ENCODE results near the gene CHKA. TPM values are rescaled to one million over a fixed set of nuclear protein-coding genes. Genes with fewer than 3 reads are reported as not detected.

CHKA gene
- total and polyA plus RNA-seq, 2 of the 8 experiments (the other 6 are each of a cell fraction or from before 2014, with no cell fraction given) = 61.2 to 86.6 TPM

GRCh38 chr11:68008381-68009337 lies 112.5 kb downstream of the CHKA start:
- FAIRE-seq (no peak), DNase-seq (ENCODE audit: low read depth in 1 of 2, low spot score in 2 of 2) (no peak)
- Histone ChIP-seq H3K36me3 (ENCODE audit: control insufficient read depth in 2 of 4, insufficient read depth in 4 of 4, low read length in 3 of 4) (no peaks in the 10 kb centered on the region), H4K91ac (replicated peaks; ENCODE audit: insufficient read length, low read length) (peak overlapping the region; percentile 17), H4K5ac (ENCODE audit: insufficient read length, low read depth, low read length) (no peak overlapping the region), H2AFZ (ENCODE audit: low read length) (no peak overlapping the region), H3K18ac (ENCODE audit: extremely low read depth, low read length) (no peak overlapping the region), H3K23ac (ENCODE audit: insufficient read length) (no peak overlapping the region), H3K23me2 (ENCODE audit: low read depth, low read length) (peaks cover 3% of the 10 kb centered on the region; the same call in 1 of the 2 replicates), H2BK15ac (ENCODE audit: low read length) (peak overlapping the region; percentile 88; the same call in 1 of the 2 replicates), H3K9ac (replicated peaks in 1 of 4; ENCODE audit: extremely low read depth in 1 of 4, low read depth in 3 of 4, low read length in 3 of 4) (no peak overlapping the region), H2BK120ac (replicated peaks; ENCODE audit: low read depth, low read length) (no peak overlapping the region), H2BK12ac (ENCODE audit: low read depth, low read length) (peak overlapping the region; percentile 68; the same call in 1 of the 2 replicates), H3K4ac (replicated peaks; ENCODE audit: insufficient read length, low read depth, low read length) (no peak overlapping the region), H2BK20ac (ENCODE audit: low read length) (no peak overlapping the region; the same call in 1 of the 2 replicates), H3K27ac (ENCODE audit: low read depth, low read length) (no peak overlapping the region), H3K79me2 (ENCODE audit: control insufficient read depth in 1 of 2, insufficient read depth in 2 of 2, low read length in 2 of 2) (no peaks in the 10 kb centered on the region), H3K56ac (replicated peaks; ENCODE audit: insufficient read length, low read depth, low read length) (no peak overlapping the region), H2AK5ac (ENCODE audit: low read depth, low read length) (no peak overlapping the region), H3K79me1 (ENCODE audit: low read depth, low read length) (no peaks in the 10 kb centered on the region), H2BK5ac (ENCODE audit: low read depth, low read length) (no peak overlapping the region; the same call in 1 of the 2 replicates), H4K20me1 (replicated peaks in 1 of 2; ENCODE audit: control insufficient read depth in 1 of 2, insufficient read depth in 2 of 2, low read length in 2 of 2) (no peaks in the 10 kb centered on the region), H3K14ac (ENCODE audit: insufficient read length) (no peak overlapping the region), H3K4me3 (ENCODE audit: extremely low read depth in 1 of 4, insufficient read depth in 2 of 4, low read depth in 3 of 4, low read length in 4 of 4) (no peak overlapping the region), H3K4me1 (replicated peaks in 1 of 4; ENCODE audit: control insufficient read depth in 3 of 4, insufficient read depth in 4 of 4, low read length in 3 of 4) (peaks cover 0 to 22% (median 14%) of the 10 kb centered on the region in 4 experiments; a peak in 6 of 7 replicates), H4K8ac (ENCODE audit: extremely low read depth, insufficient read depth, low read length) (no peak overlapping the region; the same call in 1 of the 2 replicates), H3K4me2 (ENCODE audit: insufficient read depth in 1 of 2, low read depth in 2 of 2, low read length in 2 of 2) (no peak overlapping the region), H3K9me3 (ENCODE audit: insufficient read depth in 2 of 2, low read depth in 1 of 2, low read length in 1 of 2) (no peaks in the 10 kb centered on the region), H3K27me3 (replicated peaks in 1 of 4; ENCODE audit: control insufficient read depth in 3 of 4, extremely low read depth in 1 of 4, insufficient read depth in 3 of 4, low read length in 3 of 4) (peaks cover 0 to 2% (median 0%) of the 10 kb centered on the region in 4 experiments; a peak in 1 of 7 replicates)
- TF ChIP-seq KDM1A (IDR thresholded peaks at IDR 0.05; ENCODE audit: borderline replicate concordance, low read length) = 0 out of 2 replicates have a peak, but pooled peaks have one; percentile 11
- TF ChIP-seq ASH2L (IDR thresholded peaks at IDR 0.05; ENCODE audit: low read length) = no peak
- TF ChIP-seq JUN (IDR thresholded peaks at IDR 0.05; ENCODE audit: low read depth, low read length) = no peak
- TF ChIP-seq, protein P1, sequence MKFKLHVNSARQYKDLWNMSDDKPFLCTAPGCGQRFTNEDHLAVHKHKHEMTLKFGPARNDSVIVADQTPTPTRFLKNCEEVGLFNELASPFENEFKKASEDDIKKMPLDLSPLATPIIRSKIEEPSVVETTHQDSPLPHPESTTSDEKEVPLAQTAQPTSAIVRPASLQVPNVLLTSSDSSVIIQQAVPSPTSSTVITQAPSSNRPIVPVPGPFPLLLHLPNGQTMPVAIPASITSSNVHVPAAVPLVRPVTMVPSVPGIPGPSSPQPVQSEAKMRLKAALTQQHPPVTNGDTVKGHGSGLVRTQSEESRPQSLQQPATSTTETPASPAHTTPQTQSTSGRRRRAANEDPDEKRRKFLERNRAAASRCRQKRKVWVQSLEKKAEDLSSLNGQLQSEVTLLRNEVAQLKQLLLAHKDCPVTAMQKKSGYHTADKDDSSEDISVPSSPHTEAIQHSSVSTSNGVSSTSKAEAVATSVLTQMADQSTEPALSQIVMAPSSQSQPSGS (IDR thresholded peaks at IDR 0.05; ENCODE audit: low read length) = no peak
- no peak for TF ChIP-seq RNF2 (IDR thresholded peaks at IDR 0.05; ENCODE audit: borderline replicate concordance, low read depth, low read length, missing control alignments, poor library complexity, severe bottlenecking)
- no peak for TF ChIP-seq TCF12 (IDR thresholded peaks at IDR 0.05; ENCODE audit: low read depth, low read length)
- no peak for TF ChIP-seq TAF7 (optimal IDR thresholded peaks at IDR 0.05; ENCODE audit: borderline replicate concordance, low read depth, low read length)
- no peak for TF ChIP-seq POLR2A (IDR thresholded peaks at IDR 0.05; ENCODE audit: control extremely low read depth in 1 of 2, low read depth in 2 of 2, low read length in 2 of 2)
- ChIA-PET POLR2A (ENCODE audit: partially characterized antibody) (interaction anchor here (0.7 to 3.3 kb wide), 6 partner anchors 12 to 44 kb away, joined by 3 to 17 read pairs (median 4); partner anchors contain the start of gene TCIRG1), CTCF (ENCODE audit: partially characterized antibody) (interaction anchor here (0.8 to 4.6 kb wide), 13 partner anchors 11 to 201 kb away, joined by 3 to 40 read pairs (median 3); partner anchors contain the start of gene TCIRG1)
- WGBS, 2 experiments (ENCODE audit: extremely low coverage in 1 of 2, insufficient coverage in 1 of 2, insufficient read length in 1 of 2, insufficient replicate concordance in 2 of 2, low coverage in 1 of 2, low lambda C conversion rate in 2 of 2, missing lambda C conversion rate in 1 of 2) = 93% methylated on average over 23 of the region's 27 CpGs; no CpG with 5 or more reads in 1 of the 2 experiments

All from H1 (cell line).